ENCODE results near the gene CLEC1B.
"Not testable (repeated sequence)": the region's sequence is repeated elsewhere in the genome, so short reads cannot be mapped to it uniquely, and the experiment has no call there.

CLEC1B gene

DNA sequence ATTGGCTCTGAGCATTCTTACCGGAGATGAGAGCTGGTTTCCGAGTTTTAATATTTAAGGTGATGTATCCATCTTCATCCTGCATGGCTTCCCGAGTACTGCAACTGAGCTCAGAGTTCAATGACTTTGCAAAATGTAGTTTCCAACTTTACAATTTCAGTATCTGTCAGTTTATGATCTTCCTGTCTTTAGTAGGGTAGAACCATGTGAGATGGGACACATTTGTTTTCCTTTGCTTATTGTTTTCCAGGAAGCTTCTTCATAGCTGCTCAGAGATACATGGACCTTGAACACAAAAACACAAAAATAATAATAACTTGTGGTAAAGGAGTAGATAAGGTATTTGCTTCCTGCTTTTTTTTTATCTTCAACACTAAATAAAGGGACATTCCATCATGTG, at the start of gene CLEC1B:
TSS of gene CLEC1B (minus strand) at position 106 of the 400 bp plus-strand sequence. CDS start at position 85, 21 bp downstream.
- DNase-seq (ENCODE audit: low read depth in 2 of 2) = no peak

DNA sequence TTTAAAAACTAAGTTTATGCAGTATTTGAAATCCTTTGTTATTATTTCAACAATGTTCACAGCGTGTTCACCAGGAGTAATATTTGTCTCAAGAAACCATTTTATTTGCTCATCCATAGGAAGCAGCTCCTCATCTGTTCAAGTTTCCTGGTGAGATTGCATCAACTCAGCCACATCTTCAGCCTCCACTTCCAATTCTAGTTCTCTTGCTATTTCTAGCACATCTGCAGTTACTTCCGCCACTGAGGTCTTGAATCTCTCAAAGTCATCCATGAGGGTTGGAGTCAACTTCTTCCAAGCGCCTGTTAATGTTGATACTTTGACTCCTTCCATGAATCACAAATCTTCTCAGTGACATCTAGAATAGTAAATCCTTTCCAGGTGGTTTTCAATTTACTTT, 49.6 kb upstream of the CLEC1B start:
- no peak for DNase-seq (ENCODE audit: low read depth in 2 of 2)

DNA sequence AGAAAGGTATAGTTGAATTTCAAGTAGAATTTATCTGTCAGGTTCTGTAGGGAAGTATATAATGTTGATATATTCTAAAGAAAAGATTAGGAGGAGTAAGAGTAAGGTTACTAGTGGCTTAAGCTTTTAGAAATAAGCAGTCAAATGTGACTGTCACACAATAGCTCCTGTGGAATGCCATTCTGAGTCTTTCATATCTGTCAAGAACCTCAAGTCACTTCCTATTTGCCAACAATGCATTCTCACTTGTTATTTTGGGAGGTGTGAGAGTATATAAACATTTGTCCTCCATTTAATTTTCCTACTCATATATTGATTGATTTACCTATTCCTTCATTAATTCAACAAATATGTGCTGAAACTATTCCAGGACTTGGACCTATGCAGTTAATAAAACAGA, 43.2 kb upstream of the CLEC1B start:
- DNase-seq (ENCODE audit: low read depth in 2 of 2) = no peak

DNA sequence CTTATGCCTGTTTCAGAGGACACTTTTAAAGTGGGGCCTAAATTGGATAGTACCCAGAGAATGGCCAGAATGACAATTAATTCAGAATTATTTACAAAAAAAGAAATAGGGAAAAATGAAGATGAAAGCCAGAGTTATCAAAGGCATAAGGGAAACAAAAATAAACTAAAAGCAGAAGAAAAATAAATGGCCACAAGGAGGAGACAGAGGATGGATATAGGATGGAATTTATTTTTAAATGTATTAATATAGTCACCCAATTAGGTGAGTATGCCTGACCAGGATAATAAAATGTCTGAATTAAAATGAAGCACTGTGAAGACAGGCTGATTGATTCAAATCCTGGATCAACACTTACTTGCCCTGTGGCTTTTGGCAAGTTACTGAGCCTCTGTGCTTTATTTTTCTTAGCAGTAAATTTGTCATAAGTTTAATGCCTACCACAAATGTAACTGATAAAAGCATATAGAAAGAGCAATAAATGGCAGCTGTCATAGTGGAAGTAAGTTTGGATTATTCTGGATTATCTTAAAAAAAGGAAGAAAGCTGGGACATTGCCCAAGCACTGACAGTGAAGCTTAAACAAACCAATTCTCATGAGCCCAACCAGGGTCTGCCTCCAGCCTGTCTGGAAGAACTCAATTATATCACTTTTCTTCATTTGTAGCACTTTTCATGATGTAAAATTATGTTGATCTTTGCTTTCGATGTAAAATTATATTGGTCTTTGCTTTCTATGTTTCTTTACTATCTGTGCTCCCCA, 35.0 kb upstream of the CLEC1B start:
- no peak for DNase-seq (ENCODE audit: low read depth in 2 of 2)

DNA sequence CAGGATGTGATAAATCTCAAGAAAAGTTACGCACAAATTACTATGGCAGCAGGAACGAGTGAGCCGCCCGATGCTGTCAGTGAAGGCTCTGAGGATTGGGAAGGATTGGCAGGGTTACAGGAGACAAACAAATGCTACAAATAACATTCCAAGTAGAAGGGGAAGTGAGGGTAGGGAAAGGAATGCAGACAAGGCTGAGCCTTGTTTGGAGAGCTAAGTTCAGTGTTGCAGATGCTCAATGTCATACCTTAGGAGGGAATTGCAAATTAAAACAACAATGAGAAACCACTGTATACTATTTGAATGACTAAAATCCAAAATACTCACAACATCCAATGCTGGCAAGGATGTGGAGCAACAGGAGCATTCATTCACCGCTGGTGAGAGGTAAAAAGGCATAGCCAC, 32.9 kb upstream of the CLEC1B start:
- no peak for DNase-seq (ENCODE audit: low read depth in 2 of 2)

DNA sequence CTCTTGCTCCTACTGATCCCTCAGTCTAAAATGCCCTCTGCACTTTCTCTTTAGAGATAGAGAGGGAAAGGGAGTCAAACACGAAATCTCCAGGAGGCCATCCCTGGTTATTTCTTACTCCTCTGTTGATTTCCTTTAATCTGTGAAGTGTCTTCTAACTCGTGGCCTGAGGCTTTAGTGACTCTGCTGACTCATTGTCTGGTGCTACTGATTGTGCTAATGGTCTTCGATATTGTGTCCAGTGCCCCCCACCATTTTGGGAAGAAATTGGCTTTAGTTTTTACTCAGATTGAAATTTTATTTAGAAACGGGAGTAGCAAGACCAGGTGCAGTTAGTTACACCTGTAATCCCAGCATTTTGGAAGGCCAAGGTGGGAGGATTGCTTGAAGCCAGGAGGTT, 32.4 kb upstream of the CLEC1B start:
- no peak for DNase-seq (ENCODE audit: low read depth in 2 of 2)

DNA sequence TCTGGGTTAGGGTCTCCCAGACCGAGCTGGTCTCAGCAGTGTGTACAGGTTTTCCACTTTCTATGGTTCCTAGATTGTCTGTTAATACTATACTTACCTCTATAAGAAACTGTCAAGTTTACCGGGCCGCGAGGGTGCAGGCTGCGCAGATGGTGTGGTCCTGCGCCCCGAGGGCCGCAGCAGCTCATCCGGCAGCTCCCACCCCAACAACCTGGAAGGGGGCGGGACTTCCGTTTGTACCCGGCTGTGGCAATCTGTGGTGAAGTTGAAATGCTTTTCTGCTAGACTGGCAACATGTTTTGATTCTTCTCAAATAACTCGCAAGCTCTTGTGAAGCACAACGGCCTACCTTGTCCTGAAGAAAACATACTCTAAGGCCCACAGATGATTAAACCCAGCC, 31.5 kb upstream of the CLEC1B start, which contains the start of gene CLEC9A:
TSS of gene CLEC9A (plus strand) at position 237 of the 400 bp plus-strand sequence. CDS start 22,006 bp downstream, outside the sequence.
- DNase-seq (ENCODE audit: low read depth in 2 of 2) = no peak

DNA sequence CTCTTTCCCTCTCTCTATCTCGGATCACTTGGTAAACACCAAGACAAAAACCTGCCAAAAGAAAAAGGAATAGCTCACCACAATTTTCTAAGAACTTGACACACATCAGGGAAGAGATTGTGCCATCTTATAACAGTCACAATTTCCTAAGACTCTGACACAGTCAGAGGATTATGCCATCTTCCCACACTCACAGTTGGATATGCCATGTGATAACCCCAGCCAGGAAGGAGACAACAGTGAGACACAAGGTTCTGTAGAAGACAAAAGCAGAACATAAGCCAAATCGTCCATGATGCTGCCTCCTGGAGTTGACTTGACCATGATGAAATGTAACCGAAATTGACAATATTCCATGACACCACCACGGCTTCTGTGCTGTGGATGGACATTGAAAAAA, 28.8 kb upstream of the CLEC1B start:
- no peak for DNase-seq (ENCODE audit: low read depth in 2 of 2)

DNA sequence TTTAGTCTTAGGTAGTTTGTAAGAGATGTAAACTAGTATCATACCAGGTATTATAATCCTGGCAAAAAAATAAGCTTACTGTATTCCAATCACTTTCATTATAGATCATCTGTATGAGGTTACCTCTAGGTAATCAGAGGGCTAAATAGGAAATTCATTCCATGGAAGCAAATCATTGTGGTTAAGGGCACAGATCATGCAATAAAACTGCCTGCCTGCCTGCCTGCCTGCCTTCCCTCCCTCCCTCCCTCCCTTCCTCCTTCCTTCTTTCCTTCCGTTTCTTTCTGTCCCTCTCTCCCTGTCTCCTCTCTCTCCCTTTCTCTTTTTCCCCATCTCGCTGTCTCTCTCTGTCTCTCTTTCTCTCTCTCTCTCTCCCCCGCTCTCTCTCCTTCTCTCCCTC, 28.4 kb upstream of the CLEC1B start:
- no peak for DNase-seq (ENCODE audit: low read depth in 2 of 2)

DNA sequence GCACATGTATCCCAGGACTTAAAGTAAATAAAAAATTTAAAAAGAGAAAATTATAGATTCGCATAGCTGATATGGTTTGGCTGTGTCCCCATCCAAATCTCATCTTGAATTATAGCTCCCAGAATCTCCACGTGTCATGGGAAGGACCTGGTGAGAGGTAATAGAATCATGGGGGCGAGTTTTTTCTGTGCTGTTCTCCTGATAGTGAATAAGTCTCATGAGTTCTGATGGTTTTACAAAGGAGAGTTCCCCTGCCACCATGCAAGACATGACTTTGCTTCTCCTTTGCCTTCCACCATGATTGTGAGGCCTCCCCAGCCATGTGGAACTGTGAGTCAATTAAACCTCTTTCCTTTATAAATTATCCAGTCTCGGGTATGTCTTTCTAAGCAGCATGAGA, 27.7 kb upstream of the CLEC1B start:
- DNase-seq (ENCODE audit: low read depth in 2 of 2) = not testable (repeated sequence)

DNA sequence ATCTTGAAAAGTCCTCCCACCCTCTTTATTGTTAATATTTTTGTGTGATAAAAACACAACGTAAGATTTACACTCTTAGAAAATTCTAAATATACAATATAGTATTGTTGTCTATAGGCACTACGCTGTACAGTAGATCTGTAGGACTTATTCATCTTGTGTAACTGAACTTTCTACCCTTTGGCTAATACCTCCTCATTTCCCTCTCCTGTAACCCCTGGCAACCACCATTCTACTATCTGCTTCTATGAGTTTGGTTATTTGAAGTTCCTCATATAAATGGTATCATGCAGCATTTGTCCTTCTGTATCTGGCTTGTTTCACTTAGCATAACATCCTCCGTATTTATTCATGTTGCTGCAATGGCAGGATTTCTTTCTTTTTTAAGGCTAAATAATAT, 26.3 kb upstream of the CLEC1B start:
- DNase-seq (ENCODE audit: low read depth in 2 of 2) = no peak

DNA sequence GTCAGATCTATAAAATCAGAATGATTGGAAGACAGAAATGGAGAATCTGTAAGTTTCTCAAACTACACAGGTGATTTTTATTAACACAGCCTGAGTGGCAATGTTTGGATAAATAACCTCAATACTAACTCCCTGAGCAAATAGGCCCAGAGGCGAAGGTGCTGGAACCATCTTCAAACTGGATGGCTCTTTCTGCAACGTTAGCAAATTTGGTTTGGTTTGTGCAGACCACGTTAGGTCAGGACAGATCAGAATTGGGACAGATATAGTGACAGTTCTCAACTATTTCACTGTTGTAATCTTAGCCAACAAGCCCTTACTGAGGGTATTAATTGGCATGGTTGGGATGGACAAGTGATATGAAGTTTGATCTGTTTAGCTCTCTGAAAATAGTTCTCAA, 22.4 kb upstream of the CLEC1B start:
- no peak for DNase-seq (ENCODE audit: low read depth in 2 of 2)

DNA sequence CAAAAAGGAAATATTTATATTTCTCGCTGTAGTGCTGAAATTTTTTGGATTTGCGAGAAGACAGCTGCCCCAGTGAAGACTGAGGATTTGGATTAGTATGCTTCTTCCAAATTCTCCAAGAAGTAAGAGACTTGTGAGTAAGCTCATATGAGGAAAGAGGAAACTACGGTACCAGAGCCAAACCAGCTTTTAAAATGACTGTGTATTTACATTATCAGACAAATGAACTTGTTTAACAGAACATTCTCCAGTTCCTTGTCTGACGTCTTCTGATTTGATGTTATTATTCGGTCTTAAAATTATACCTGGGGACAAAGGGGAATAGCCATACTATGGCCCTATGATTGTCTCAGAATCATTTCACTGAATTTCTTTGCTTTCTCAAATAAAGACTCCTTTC, 19.5 kb upstream of the CLEC1B start:
- DNase-seq (ENCODE audit: low read depth in 2 of 2) = no peak

DNA sequence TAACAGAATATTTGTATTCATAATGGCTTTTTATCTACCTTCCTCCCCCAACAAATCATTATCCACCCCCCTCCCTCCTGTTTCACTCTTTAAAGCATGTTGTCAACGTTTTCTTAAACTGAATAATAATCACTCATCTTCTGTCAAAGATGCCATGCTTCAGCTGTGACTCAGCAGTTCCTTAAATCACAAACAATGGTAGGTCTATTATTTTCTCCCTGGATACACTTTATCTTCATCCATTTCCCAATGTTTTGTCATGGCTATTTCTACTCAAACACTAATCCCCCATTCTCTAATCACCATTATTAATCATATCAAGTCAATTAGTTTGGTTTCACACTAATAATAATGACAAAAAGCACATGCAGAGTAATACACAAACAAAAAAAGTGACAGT, 18.0 kb upstream of the CLEC1B start:
- DNase-seq (ENCODE audit: low read depth in 2 of 2) = no peak

DNA sequence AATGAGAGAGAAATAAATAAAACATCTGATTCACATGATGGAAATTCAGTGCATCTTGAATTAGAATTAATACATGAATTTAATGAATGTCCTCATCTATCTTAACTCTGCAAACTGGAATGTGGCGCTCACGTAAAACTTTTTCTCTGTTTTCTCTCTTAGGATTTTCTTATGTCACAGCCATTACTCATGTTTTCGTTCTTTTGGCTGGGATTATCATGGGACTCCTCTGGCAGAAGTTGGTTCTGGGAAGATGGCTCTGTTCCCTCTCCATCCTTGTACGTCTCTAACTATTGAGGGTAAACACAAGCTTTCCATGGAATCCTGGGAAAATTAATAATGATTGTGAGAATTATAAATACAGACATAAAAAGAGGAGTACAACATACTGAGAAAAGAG, 16.5 kb upstream of the CLEC1B start:
- DNase-seq (ENCODE audit: low read depth in 2 of 2) = no peak

DNA sequence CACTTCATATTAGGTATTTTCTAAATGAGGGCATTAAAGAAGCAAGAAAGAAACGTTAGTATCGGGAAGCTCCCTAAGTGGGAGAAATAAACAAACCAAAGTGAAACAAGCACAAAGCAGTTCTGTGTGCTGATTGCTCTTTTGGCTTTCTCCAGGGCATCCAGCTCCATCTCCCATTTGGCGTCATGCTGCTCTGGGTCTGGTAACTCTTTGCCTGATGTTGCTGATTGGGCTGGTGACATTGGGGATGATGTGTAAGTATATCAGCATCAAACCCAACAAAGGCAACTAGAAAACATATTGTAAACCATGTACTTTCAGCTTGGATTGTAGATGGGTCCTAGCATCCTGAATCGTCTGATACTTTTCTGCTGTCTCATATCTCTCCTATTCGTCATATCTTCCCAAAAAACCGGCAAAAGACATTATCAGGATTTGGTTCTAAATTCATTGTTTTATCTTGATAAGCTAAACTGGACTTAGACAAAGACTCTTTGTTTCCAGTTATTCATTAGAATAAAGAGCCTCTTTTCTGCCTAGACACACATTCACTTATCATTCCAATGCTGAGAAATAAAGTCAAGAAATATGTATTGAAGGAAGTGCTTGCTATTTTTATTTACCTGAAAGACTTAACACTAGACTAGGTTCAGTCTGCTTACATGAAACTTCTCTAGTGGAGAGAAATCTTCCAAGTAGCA, 13.9 kb upstream of the CLEC1B start:
- no peak for DNase-seq (ENCODE audit: low read depth in 2 of 2)

DNA sequence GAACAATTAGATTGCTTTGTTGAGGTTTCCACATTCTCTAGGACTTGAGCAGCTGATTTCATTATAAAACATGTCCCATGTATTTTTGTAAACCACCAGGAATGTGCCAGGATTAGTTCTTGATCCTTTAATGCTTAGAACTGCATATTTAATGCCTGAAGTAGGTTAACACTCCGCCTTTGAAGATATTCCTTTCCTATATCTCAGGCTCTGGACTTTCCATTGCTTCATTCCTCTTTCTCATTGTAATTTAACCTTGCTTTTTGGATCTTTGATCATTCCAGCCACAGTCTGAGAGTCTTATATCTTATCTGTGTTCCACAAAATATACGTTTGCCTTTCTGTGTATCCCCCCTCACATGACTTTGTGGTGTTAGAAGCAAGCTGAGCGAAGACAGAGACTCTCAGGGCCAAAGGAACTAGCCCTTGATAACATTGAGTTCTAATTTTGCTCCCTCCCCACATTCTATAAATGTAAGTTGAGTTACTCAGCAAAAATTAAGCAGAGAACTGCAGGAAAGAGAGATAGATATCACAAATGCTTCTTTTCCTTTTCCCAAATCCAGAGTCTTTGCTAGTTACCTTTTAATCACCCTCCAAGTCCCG, 2.4 kb upstream of the CLEC1B start:
- no peak for DNase-seq (ENCODE audit: low read depth in 2 of 2)

DNA sequence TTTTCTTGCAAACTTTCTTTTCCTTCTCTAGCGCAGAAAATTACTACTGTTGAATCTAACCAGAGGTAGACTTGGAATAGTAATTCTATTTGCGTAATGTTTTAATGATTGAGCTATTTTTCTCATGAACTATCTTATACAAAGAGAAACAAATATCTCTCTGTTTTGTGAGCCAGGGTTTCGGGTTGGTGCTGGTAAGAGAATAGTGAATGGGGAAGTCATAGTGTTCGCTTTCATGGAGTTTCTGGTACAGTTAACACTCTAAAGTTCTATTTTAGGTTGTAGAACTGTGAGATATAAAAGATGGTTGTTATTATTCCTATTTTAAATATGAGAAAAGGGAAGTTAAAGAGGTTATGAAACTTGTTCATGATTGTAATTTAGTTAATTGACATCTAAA, 6.6 kb downstream of the CLEC1B start:
- no peak for DNase-seq (ENCODE audit: low read depth in 2 of 2)

DNA sequence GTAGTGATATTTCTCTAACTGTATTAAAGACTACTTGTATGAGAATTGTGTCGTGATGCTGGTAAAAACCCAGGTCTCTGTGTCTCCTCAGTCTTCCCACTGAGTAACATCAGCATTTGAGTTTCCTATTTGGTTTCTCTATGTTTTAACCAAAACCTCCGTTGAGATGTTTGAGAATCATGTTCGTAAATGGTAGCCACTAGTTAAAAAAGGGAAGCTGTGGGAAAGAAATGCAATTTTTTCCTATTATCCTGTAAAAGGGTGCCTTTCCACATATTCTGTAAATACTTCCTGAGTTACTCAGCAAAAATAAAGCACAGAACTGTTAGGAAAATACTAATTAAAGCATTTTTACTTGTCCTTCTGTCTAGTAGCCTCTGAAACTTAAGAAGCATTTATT, 7.0 kb downstream of the CLEC1B start:
- no peak for DNase-seq (ENCODE audit: low read depth in 2 of 2)

DNA sequence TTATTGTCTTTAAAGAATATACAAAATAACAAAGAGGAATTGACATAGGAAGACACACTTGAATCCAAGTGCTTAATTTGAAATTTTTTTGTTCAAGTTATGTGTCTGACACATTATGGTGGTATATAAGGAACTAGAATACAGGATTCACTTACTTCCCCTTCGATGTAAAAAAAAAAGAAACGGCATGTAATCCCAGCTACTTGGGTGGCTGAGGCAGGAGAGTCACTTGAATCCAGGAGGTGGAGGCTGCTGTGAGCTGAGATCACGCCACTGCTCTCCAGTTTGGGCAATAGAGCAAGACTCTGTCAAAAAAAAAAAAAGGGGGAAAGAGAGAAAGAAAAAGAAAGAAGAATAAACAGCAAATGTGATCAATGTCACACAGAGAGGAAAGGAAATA, 18.8 kb downstream of the CLEC1B start:
- DNase-seq (ENCODE audit: low read depth in 2 of 2) = no peak

DNA sequence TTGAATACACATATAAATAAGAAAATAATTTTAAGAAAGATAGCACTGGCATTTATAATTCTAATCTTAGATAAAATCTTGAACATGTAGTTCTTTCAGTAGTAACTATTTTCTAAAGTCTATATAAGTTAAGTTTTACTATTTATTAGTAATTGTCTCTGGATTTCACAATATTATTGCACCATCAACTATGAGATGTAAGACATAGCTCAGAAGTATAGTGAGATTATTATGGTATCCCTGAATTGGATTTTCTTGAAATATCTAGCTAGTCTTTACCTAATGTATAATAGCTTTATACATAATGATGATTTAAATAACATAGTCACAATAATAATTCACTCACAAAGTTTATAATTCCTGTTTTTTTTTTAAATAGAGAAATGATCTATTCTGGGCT, 21.0 kb downstream of the CLEC1B start:
- no peak for DNase-seq (ENCODE audit: low read depth in 2 of 2)

DNA sequence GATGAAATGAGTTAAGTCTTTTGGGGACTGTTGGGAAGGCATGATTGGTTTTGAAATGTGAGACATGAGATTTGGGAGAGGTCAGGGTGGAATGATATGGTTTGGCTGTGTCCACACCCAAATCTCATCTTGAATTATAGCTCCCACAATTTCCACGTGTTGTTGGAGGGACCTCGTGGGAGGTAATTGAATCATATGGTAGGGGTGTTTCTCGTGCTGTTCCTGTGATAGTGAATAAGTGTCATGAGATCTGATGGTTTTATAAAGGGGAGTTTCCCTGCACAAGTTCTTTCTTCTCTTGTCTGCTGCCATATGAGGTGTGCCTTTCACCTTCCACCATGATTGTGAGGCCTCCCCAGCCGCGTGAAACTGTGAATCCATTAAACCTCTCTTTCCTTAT, 22.3 kb downstream of the CLEC1B start:
- DNase-seq (ENCODE audit: low read depth in 2 of 2) = not testable (repeated sequence)

DNA sequence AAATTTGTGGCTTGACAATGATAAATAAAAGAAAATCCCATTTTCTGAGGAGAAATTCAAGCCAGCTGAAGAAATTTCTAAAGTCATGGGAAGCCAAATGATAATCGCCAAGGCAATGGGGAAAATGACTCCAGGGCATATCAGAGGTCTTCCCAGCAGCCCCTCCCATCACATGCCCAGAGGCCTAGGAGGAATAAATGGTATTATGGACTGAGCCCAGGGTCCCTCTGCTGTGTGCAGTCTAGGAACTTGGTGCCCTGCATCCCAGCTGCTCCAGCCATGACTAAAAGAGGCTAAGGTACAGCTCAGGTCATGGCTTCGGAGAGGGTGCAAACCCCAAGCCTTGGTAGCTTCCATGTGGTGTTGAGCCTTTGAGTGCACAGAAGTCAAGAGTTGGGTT, 23.3 kb downstream of the CLEC1B start:
- no peak for DNase-seq (ENCODE audit: low read depth in 2 of 2)
